LNCAP (cell line): ENCODE results near the gene HMCN2.

Experiments
- CTCF ChIP-seq: fragments of 450-650 bp; IDR thresholded peaks from 2 replicates; pipeline ENCODE4 v1.5.1; 2017; ENCODE audit warnings: mild to moderate bottlenecking

The HMCN2 gene

DNA sequence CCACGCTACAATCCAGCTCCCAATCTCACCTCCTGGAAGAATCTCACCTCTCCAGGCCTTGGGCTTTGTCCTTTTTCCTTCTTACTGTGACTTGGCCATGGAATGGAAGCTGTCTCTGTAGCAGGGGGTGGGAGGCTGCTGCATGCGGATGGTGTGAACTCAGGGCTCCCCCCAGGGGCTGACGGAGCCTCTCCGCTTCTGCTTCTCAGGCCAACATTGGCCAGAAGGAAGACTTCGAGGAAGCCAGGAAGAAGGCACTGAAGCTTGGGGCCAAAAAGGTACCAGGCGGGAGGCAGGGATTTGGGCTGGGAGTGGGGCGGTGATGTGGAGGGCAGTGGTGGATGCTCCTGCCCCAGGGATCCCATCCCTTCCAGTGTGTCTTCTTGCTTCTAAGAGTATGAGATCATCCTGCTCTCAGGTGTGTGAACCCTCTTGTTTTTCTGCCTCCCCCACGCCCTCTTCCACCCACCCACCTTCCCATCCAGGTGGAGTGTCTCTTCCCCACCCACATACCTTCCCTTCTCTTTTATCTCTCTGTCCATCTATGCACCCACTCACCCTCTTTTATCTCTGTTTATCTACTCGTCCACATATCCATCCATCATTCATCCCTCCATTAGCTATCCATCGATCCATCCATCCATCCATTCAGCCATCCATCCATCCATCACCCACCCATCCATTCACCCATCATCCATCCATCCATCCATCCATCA, 188.7 kb downstream of the HMCN2 start:
- no peak for TF ChIP-seq CTCF

GRCh38 chr9:130454812-130455325, 189.3 kb downstream of the HMCN2 start:
- no peak for TF ChIP-seq CTCF

DNA sequence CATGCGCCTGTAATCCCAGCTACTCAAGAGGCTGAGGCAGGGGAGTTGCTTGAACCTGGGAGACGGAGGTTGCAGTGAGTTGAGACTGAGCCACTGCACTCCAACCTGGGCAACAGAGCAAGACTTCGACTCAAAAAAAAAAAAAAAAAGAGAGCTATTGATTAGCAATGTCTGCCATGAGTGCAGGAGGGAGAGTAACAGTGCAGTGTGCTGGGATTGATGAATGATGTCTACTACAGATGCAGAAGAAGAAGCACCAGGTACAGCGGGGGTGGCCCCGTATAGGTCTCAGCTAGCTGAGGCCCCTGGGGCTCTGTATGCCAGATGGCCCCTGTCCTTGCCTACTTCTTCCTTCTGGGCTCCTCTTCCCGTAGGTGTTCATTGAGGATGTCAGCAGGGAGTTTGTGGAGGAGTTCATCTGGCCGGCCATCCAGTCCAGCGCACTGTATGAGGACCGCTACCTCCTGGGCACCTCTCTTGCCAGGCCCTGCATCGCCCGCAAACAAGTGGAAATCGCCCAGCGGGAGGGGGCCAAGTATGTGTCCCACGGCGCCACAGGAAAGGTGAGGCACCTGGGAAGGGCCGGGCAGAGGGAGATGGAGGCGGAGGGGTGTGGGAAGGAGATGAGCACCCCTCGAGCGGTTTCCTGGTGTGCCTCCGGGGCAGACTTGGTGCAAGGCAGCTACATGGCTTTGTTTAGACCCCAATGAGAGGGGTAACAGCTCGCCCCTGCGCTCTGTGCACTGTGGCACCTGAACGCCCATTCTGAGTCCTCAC, 192.7 kb downstream of the HMCN2 start:
- no peak for TF ChIP-seq CTCF

GRCh38 chr9:130458804-130459067, 193.2 kb downstream of the HMCN2 start:
- TF ChIP-seq CTCF = no peak

GRCh38 chr9:130459151-130459550, 193.6 kb downstream of the HMCN2 start:
- TF ChIP-seq CTCF = no peak

DNA sequence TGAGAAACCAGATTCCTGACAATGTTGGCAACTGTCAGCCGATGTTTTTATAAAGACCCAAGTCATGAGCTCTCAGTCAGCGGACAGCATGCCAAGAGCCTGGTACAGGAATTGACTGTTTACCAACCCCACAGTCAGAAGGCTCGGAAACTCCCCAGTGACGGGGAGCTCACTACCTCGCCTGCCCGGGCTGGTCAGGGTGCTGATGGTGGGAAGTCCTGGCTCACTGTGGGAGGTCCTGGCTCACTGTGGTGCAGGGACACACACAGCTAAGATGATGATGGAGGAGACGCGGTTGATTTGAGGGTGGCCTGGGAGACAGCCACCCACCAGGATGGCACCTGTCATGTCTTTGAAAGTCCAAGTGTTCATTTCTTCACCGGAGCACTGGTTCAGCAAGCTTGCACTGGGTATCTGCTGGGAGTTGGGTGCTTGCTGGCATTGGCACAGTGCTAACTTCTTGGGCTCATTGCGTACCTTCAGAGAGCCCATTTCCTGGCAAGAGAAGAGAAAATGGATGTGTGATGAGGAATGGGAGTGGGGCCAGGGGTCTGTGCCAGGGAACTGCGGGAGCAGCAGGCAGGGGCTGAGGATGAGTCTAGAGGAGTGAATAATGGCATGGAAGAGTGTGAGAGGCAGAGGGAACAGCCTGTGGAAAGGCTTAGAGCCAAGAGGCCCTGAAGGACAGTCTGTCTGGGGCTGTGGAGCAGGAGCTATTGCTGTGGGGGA, 194.5 kb downstream of the HMCN2 start:
- TF ChIP-seq CTCF = no peak

DNA sequence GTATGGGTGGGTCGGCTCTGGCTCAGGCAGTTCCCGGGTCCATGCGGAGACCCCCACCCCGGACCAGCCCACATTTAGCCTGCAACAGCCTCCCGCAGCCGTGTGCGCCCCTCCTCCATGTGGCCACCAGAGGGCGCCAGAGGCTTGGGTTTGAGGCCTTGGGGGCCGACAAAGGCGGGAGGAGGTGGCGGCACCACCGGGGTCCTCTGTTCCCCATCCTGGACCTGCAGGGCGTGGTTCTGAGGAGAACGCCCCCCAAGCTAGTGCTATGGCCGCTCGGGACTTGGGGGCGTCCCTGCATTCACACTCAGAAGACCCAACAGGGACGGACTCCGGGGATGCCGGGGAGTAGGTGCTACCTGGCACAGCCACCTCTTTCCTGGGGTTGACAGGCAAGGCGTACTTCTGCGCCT, 195.7 kb downstream of the HMCN2 start:
- peak; percentile 91 for TF ChIP-seq CTCF
